H1 (cell line): ENCODE results near the gene KIF20A. TPM values are rescaled to one million over a fixed set of nuclear protein-coding genes. Genes with fewer than 3 reads are reported as not detected.

ENCODE experiments used
- CTCF ChIA-PET: fragments of 300-600 bp; sonication (Branson Sonifier 250); formaldehyde crosslinking; loops from one replicate; lab custom pipeline; 2021; ENCODE audit not compliant: partially characterized antibody; lab: Charles Lee
- POLR2A ChIA-PET: fragments of 300-600 bp; sonication (Branson Sonifier 250); formaldehyde crosslinking; loops from one replicate; lab custom pipeline; 2021; ENCODE audit warnings: inconsistent platforms; ENCODE audit not compliant: partially characterized antibody; lab: Charles Lee
- DNase-seq, 2 experiments: peaks; one replicate each; pipeline versions ENCODE4 v3.0.0 to v3.0.0-alpha.2; 2010 to 2022; ENCODE audit warnings: low spot score in 2 of 2, low read depth in 1 of 2, mixed read lengths in 1 of 2
- FAIRE-seq: peaks from 2 replicates; lab custom pipeline; 2011; peaks lifted over from hg19 to GRCh38; lab: Jason Lieb, UNC
- H2AFZ ChIP-seq: 2 replicates; pipeline ENCODE4 v1.8.1; 2012; ENCODE audit warnings: low read length, inconsistent platforms
- H2AK5ac ChIP-seq: 2 replicates; pipeline ENCODE4 v1.6.1; 2013; ENCODE audit warnings: low read depth, low read length
- H2BK120ac ChIP-seq: replicated peaks from 2 replicates; pipeline ENCODE3; 2013; ENCODE audit warnings: low read depth, low read length, inconsistent platforms
- H2BK12ac ChIP-seq: 2 replicates; pipeline ENCODE4 v1.6.1; 2013; ENCODE audit warnings: low read depth, low read length
- H2BK15ac ChIP-seq: 2 replicates; pipeline ENCODE4 v1.6.1; 2013; ENCODE audit warnings: low read length
- H2BK20ac ChIP-seq: 2 replicates; pipeline ENCODE4 v1.6.1; 2013; ENCODE audit warnings: low read length
- H2BK5ac ChIP-seq: 2 replicates; pipeline ENCODE4 v1.6.1; 2013; ENCODE audit warnings: low read depth, low read length
- H3K14ac ChIP-seq: 2 replicates; pipeline ENCODE4 v1.6.1; 2013; ENCODE audit warnings: inconsistent platforms; ENCODE audit not compliant: insufficient read length
- H3K18ac ChIP-seq: 2 replicates; pipeline ENCODE4 v1.6.1; 2013; ENCODE audit warnings: low read length; ENCODE audit errors: extremely low read depth
- H3K23ac ChIP-seq: 2 replicates; pipeline ENCODE4 v1.6.1; 2013; ENCODE audit warnings: inconsistent platforms; ENCODE audit not compliant: insufficient read length
- H3K23me2 ChIP-seq: 2 replicates; pipeline ENCODE4 v1.6.1; 2013; ENCODE audit warnings: low read depth, low read length
- H3K27ac ChIP-seq: 2 replicates; pipeline ENCODE4 v1.6.1; 2011; ENCODE audit warnings: low read depth, low read length, inconsistent platforms
- H3K27me3 ChIP-seq, 4 experiments: replicated peaks in 1 of 4; 1 replicate in 1 of 4; 2 replicates in 3 of 4; pipeline versions ENCODE4 v1.6.1 to v1.8.1; 2011 to 2013; ENCODE audit warnings: low read length in 3 of 4, mild to moderate bottlenecking in 3 of 4, inconsistent platforms in 2 of 4, mixed read lengths in 2 of 4, moderate library complexity in 1 of 4; ENCODE audit not compliant: control insufficient read depth in 3 of 4, insufficient read depth in 3 of 4; ENCODE audit errors: extremely low read depth in 1 of 4
- H3K36me3 ChIP-seq, 4 experiments: 2 replicates each; pipeline versions ENCODE4 v1.6.1 to v1.8.1; 2011 to 2013; ENCODE audit warnings: mild to moderate bottlenecking in 4 of 4, low read length in 3 of 4, moderate library complexity in 2 of 4, control low read depth in 1 of 4, inconsistent platforms in 1 of 4; ENCODE audit not compliant: insufficient read depth in 4 of 4, control insufficient read depth in 2 of 4
- H3K4ac ChIP-seq: replicated peaks from 2 replicates; pipeline ENCODE3; 2013; ENCODE audit warnings: low read length, low read depth, mixed read lengths, inconsistent platforms; ENCODE audit not compliant: insufficient read length
- H3K4me1 ChIP-seq, 4 experiments: replicated peaks in 1 of 4; 1 replicate in 1 of 4; 2 replicates in 3 of 4; pipeline versions ENCODE4 v1.6.1 to v1.8.1; 2011 to 2013; ENCODE audit warnings: low read length in 3 of 4, inconsistent platforms in 2 of 4, mixed read lengths in 1 of 4; ENCODE audit not compliant: insufficient read depth in 4 of 4, control insufficient read depth in 3 of 4
- H3K4me2 ChIP-seq, 2 experiments: 2 replicates each; pipeline versions ENCODE4 v1.6.1 to v1.8.1; 2011 to 2013; ENCODE audit warnings: low read depth in 2 of 2, low read length in 2 of 2, control low read depth in 1 of 2, inconsistent platforms in 1 of 2, mild to moderate bottlenecking in 1 of 2; ENCODE audit not compliant: insufficient read depth in 1 of 2
- H3K4me3 ChIP-seq, 4 experiments: fragments of 200-600, 300-600 bp in 1 of 4; sonication (generic), shearing (Covaris generic), sonication (Bioruptor Twin) in 1 of 4; 2 replicates each; pipeline versions ENCODE4 v1.5.1 to v1.8.1; 2011 to 2016; ENCODE audit warnings: low read length in 4 of 4, low read depth in 3 of 4, control low read depth in 2 of 4, inconsistent platforms in 2 of 4, mild to moderate bottlenecking in 2 of 4, mixed read lengths in 1 of 4, moderate library complexity in 1 of 4; ENCODE audit not compliant: insufficient read depth in 2 of 4; ENCODE audit errors: extremely low read depth in 1 of 4
- H3K56ac ChIP-seq: replicated peaks from 2 replicates; pipeline ENCODE3; 2013; ENCODE audit warnings: low read depth, mild to moderate bottlenecking, mixed read lengths, low read length, inconsistent platforms; ENCODE audit not compliant: insufficient read length
- H3K79me1 ChIP-seq: 2 replicates; pipeline ENCODE4 v1.6.1; 2013; ENCODE audit warnings: low read depth, low read length, control low read depth
- H3K79me2 ChIP-seq, 2 experiments: 2 replicates each; pipeline versions ENCODE4 v1.6.1 to v1.8.1; 2012 to 2013; ENCODE audit warnings: low read length in 2 of 2, mild to moderate bottlenecking in 2 of 2, inconsistent platforms in 1 of 2; ENCODE audit not compliant: insufficient read depth in 2 of 2, control insufficient read depth in 1 of 2
- H3K9ac ChIP-seq, 4 experiments: replicated peaks in 1 of 4; 1 replicate in 1 of 4; 2 replicates in 3 of 4; pipeline versions ENCODE4 v1.6.1 to v1.8.1; 2011 to 2013; ENCODE audit warnings: low read depth in 3 of 4, low read length in 3 of 4, control low read depth in 2 of 4, mild to moderate bottlenecking in 2 of 4, moderate library complexity in 2 of 4, inconsistent platforms in 1 of 4; ENCODE audit errors: extremely low read depth in 1 of 4
- H3K9me3 ChIP-seq, 2 experiments: 2 replicates each; pipeline versions ENCODE4 v1.6.1 to v1.8.1; 2012 to 2013; ENCODE audit warnings: mild to moderate bottlenecking in 2 of 2, moderate library complexity in 2 of 2, control low read depth in 1 of 2, inconsistent platforms in 1 of 2, low read depth in 1 of 2, low read length in 1 of 2, mixed read lengths in 1 of 2; ENCODE audit not compliant: insufficient read depth in 2 of 2
- H4K20me1 ChIP-seq, 2 experiments: replicated peaks in 1 of 2; 2 replicates each; pipeline versions ENCODE3 to v1.8.1; 2011 to 2013; ENCODE audit warnings: inconsistent platforms in 2 of 2, low read length in 2 of 2, mild to moderate bottlenecking in 1 of 2; ENCODE audit not compliant: insufficient read depth in 2 of 2, control insufficient read depth in 1 of 2
- H4K5ac ChIP-seq: 2 replicates; pipeline ENCODE4 v1.6.1; 2013; ENCODE audit warnings: low read length, low read depth, mixed read lengths, inconsistent platforms; ENCODE audit not compliant: insufficient read length
- H4K8ac ChIP-seq: 2 replicates; pipeline ENCODE4 v1.8.0; 2013; ENCODE audit warnings: mild to moderate bottlenecking, moderate library complexity, low read length, inconsistent platforms; ENCODE audit not compliant: insufficient read depth; ENCODE audit errors: extremely low read depth
- H4K91ac ChIP-seq: replicated peaks from 2 replicates; pipeline ENCODE3; 2013; ENCODE audit warnings: low read length, mixed read lengths, inconsistent platforms; ENCODE audit not compliant: insufficient read length
- ATF3 ChIP-seq: IDR thresholded peaks from 2 replicates; pipeline ENCODE4 v1.6.1; 2011; ENCODE audit warnings: low read depth, mild to moderate bottlenecking, low read length; ENCODE audit not compliant: insufficient read depth
- BCL11A ChIP-seq, 2 experiments: IDR thresholded peaks; one replicate each; pipeline ENCODE4 v1.6.1; 2011; ENCODE audit warnings: low read depth in 2 of 2, low read length in 2 of 2, mild to moderate bottlenecking in 2 of 2
- BRCA1 ChIP-seq: IDR thresholded peaks from 2 replicates; pipeline ENCODE4 v1.6.1; 2012; ENCODE audit warnings: low read depth, low read length, improper control_type of control experiment
- SRF ChIP-seq: IDR thresholded peaks from 2 replicates; pipeline ENCODE4 v1.6.1; 2011; ENCODE audit warnings: mild to moderate bottlenecking, low read depth, low read length, moderate library complexity
- WGBS, 2 experiments: shearing (Covaris generic) in 1 of 2; methylation state at CpG; one replicate each; pipeline versions ENCODE4 v1.1.6 to v1.1.7; 2013 to 2015; ENCODE audit warnings: low lambda C conversion rate in 2 of 2, mixed read lengths in 2 of 2, inconsistent platforms in 1 of 2, low coverage in 1 of 2, missing lambda C conversion rate in 1 of 2; ENCODE audit not compliant: insufficient replicate concordance in 2 of 2, insufficient coverage in 1 of 2, insufficient read length in 1 of 2; ENCODE audit errors: extremely low coverage in 1 of 2, missing lambda C conversion rate in 1 of 2; 5-methylcytosine and 5-hydroxymethylcytosine counted together
- polyA plus RNA-seq, 7 experiments: library from polyadenylated mRNA; depleted of rRNA in 3 of 7; stranded (reverse) in 5 of 7; unstranded in 2 of 7; fragments of >200 nt in 5 of 7; fragments of 200-250 nt in 2 of 7; gene quantifications; 1 replicate in 5 of 7; 2 replicates in 1 of 7; 4 replicates in 1 of 7; pipeline versions ENCODE4 v1.2.1 to v1.2.3, GENCODE V29; 2011 to 2013; ENCODE audit warnings: missing spikeins in 2 of 7, mixed read lengths in 2 of 7
- total RNA-seq: library from RNA; stranded (reverse); fragmentation: NEBNext Ultra II Directional; extraction: Animal tissue kit (Norgen Biotek cat#: 25700); gene quantifications from 2 replicates; pipeline ENCODE4 v1.2.1, GENCODE V29; 2021

KIF20A gene
- total and polyA plus RNA-seq, 2 of the 8 experiments (the other 6 are each of a cell fraction or from before 2014, with no cell fraction given) = 33.3 to 67.1 TPM

- H4K8ac ChIP-seq = no peak overlapping the region
- no peaks in the 10 kb centered on the region for H3K79me1 ChIP-seq
- no peak overlapping the region for H3K14ac ChIP-seq
- H3K27ac ChIP-seq = no peak overlapping the region
- H2AK5ac ChIP-seq = no peak overlapping the region
- H3K56ac ChIP-seq = no peak overlapping the region
- no peak for DNase-seq
- POLR2A ChIA-PET = interaction anchor here (1.2 to 3.0 kb wide), 3 partner anchors 10 to 115 kb away, joined by 4 to 12 read pairs (median 6); partner anchors contain the start of genes CDC23, FAM53C and GFRA3
- H2BK15ac ChIP-seq = no peak overlapping the region
- H2BK5ac ChIP-seq = no peak overlapping the region
- no peak for TF ChIP-seq ATF3
- no peak for TF ChIP-seq BCL11A (IDR thresholded peaks at IDR 0.05; ENCODE audit: low read depth in 2 of 2, low read length in 2 of 2)
- TF ChIP-seq SRF = no peak
- TF ChIP-seq BRCA1 = no peak
- TF ChIP-seq, all 59 proteins: peak for 0
- H3K4ac ChIP-seq = no peak overlapping the region
- H3K79me2 ChIP-seq = no peaks in the 10 kb centered on the region
- H3K18ac ChIP-seq = no peak overlapping the region
- H3K9ac ChIP-seq = no peak overlapping the region
- no peak overlapping the region for H3K23ac ChIP-seq
- no peak for FAIRE-seq
- H3K23me2 ChIP-seq = no peaks in the 10 kb centered on the region; the same call in 1 of the 2 replicates
- H3K9me3 ChIP-seq = peaks cover 4 to 6% of the 10 kb centered on the region in 2 experiments; a peak in 1 of 4 replicates
- no peak overlapping the region for H3K4me2 ChIP-seq
- H2BK20ac ChIP-seq = no peak overlapping the region
- no peak overlapping the region for H3K4me3 ChIP-seq
- H2BK12ac ChIP-seq = no peak overlapping the region
- no peak overlapping the region for H2AFZ ChIP-seq
- CTCF ChIA-PET = interaction anchor here (0.7 to 9.2 kb wide), 27 partner anchors 10 to 898 kb away, joined by 3 to 128 read pairs (median 3); partner anchors contain the start of genes CDC23, GFRA3 and KDM3B
- H3K27me3 ChIP-seq = no peaks in the 10 kb centered on the region; a peak in 1 of 7 replicates
- no peak overlapping the region for H4K5ac ChIP-seq
- WGBS, 2 experiments = 64% methylated on average over 1 of the region's 1 CpG; no CpG with 5 or more reads in 1 of the 2 experiments
- no peak overlapping the region for H2BK120ac ChIP-seq
- H3K36me3 ChIP-seq = no peaks in the 10 kb centered on the region
- no peaks in the 10 kb centered on the region for H3K4me1 ChIP-seq
- H4K91ac ChIP-seq = no peak overlapping the region
- H4K20me1 ChIP-seq = no peaks in the 10 kb centered on the region
Observed at GRCh38 chr5:138223532-138223931, 44.6 kb downstream of the KIF20A start.
